Mucosa of descending colon (tissue), 3 donors: ENCODE measurements around the gene SARS1. TPM values are rescaled to one million over a fixed set of nuclear protein-coding genes. Genes with fewer than 3 reads are reported as not detected.

ENCODE experiments used
- ATAC-seq: fragments of 200-7000 bp; cut with Tn5 transposase; one replicate; pipeline ENCODE4 v1.9.1; 2020; ENCODE audit warnings: mild to moderate bottlenecking, moderate library complexity
- DNase-seq, 3 donors: peaks; one replicate each; pipeline ENCODE4 v3.0.0-alpha.2; 2020
- H3K36me3 ChIP-seq: fragments of 200-600 bp; one replicate; pipeline ENCODE4 v1.8.0; 2021; ENCODE audit warnings: low read depth, mild to moderate bottlenecking
- H3K4me1 ChIP-seq: fragments of 200-600 bp; one replicate; pipeline ENCODE4 v1.8.0; 2021; ENCODE audit warnings: low read depth, mild to moderate bottlenecking
- H3K4me3 ChIP-seq: fragments of 200-600 bp; one replicate; pipeline ENCODE4 v1.8.0; 2021; ENCODE audit warnings: mild to moderate bottlenecking
- H3K9me3 ChIP-seq: fragments of 200-600 bp; one replicate; pipeline ENCODE4 v1.8.0; 2021; ENCODE audit warnings: mild to moderate bottlenecking
- CTCF ChIP-seq: fragments of 200-600 bp; IDR thresholded peaks from one replicate; pipeline ENCODE4 v1.8.0; 2022; ENCODE audit warnings: antibody characterized with exemption, mild to moderate bottlenecking
- intact Hi-C, 2 donors: fragments of 100-400 bp; cut with DNase I in 1 of 2; cut with micrococcal nuclease in 1 of 2; formaldehyde crosslinking; loops; one replicate each; pipeline versions ENCODE4 v1.11.0 to v1.11.1; 2022; cut with DNase I, micrococcal nuclease
- total RNA-seq, 3 donors: library from RNA; stranded (reverse); fragmentation: NEBNext Ultra II Directional in 2 of 3; extraction: Animal tissue kit (Norgen Biotek cat#: 25700) in 2 of 3; gene quantifications; one replicate each; pipeline versions ENCODE4 v1.2.1 to v1.2.4, GENCODE V29; 2021 to 2023
- donor health status: DM: no; HTN: no; CAD: no; lungs with moderate emphysema.
- donor health status: DM: no; HTN: no; CAD: no.
- donor health status: DM: no; HTN: yes; CAD: no.

The SARS1 gene
- total RNA-seq, 3 donors from 2014 or later = 124 to 143 (median 125) TPM

- DNase-seq = no peak
- Histone ChIP-seq H3K4me3 (no peak overlapping the region), H3K9me3 (no peaks in the 10 kb centered on the region), H3K4me1 (no peaks in the 10 kb centered on the region), H3K36me3 (no peaks in the 10 kb centered on the region)
- ATAC-seq = peak; percentile 21
- TF ChIP-seq CTCF = no peak
- intact Hi-C loops = no loop called here
Measured at GRCh38 chr1:109198043-109198695, 15.5 kb upstream of the SARS1 start.

- Histone ChIP-seq H3K36me3 (no peaks in the 10 kb centered on the region), H3K9me3 (no peaks in the 10 kb centered on the region), H3K4me1 (no peaks in the 10 kb centered on the region), H3K4me3 (no peak overlapping the region)
- ATAC-seq (no peak), DNase-seq (no peak)
- no peak for TF ChIP-seq CTCF
- intact Hi-C loops = no loop called here
Measured at GRCh38 chr1:109198745-109199144, 15.0 kb upstream of the SARS1 start.

GRCh38 chr1:109199710-109200109, 14.0 kb upstream of the SARS1 start:
- Histone ChIP-seq H3K9me3 (no peaks in the 10 kb centered on the region), H3K4me1 (no peaks in the 10 kb centered on the region), H3K36me3 (no peaks in the 10 kb centered on the region), H3K4me3 (no peak overlapping the region)
- no peak for DNase-seq
- intact Hi-C loops = no loop called here
- no peak for TF ChIP-seq CTCF
- no peak for ATAC-seq

GRCh38 chr1:109201123-109201703, 12.5 kb upstream of the SARS1 start:
- Histone ChIP-seq H3K9me3 (no peaks in the 10 kb centered on the region), H3K4me1 (no peaks in the 10 kb centered on the region), H3K4me3 (no peak overlapping the region), H3K36me3 (no peaks in the 10 kb centered on the region)
- peak in 1 of 3 donors; percentile 79 for DNase-seq
- peak; percentile 80 for ATAC-seq
- intact Hi-C loops = no loop called here
- TF ChIP-seq CTCF = peak; percentile 22

- DNase-seq (no peak), ATAC-seq (no peak)
- Histone ChIP-seq H3K4me1 (no peaks in the 10 kb centered on the region), H3K4me3 (no peak overlapping the region), H3K36me3 (no peaks in the 10 kb centered on the region), H3K9me3 (no peaks in the 10 kb centered on the region)
- no peak for TF ChIP-seq CTCF
- intact Hi-C loops = no loop called here
Measured at GRCh38 chr1:109204484-109204883, 9.2 kb upstream of the SARS1 start.
